COR-L47 (cell line): ENCODE measurements around the gene SPCS1.
A peak's percentile ranks its signal among the peaks of the same experiment; 100 is the strongest.
"Not testable (repeated sequence)": the region's sequence is repeated elsewhere in the genome, so short reads cannot be mapped to it uniquely, and the experiment has no call there.

Experiments
- DNase-seq: peaks from one replicate; lab custom pipeline; 2025; lab: John Stamatoyannopoulos, UW

Gene SPCS1

DNA sequence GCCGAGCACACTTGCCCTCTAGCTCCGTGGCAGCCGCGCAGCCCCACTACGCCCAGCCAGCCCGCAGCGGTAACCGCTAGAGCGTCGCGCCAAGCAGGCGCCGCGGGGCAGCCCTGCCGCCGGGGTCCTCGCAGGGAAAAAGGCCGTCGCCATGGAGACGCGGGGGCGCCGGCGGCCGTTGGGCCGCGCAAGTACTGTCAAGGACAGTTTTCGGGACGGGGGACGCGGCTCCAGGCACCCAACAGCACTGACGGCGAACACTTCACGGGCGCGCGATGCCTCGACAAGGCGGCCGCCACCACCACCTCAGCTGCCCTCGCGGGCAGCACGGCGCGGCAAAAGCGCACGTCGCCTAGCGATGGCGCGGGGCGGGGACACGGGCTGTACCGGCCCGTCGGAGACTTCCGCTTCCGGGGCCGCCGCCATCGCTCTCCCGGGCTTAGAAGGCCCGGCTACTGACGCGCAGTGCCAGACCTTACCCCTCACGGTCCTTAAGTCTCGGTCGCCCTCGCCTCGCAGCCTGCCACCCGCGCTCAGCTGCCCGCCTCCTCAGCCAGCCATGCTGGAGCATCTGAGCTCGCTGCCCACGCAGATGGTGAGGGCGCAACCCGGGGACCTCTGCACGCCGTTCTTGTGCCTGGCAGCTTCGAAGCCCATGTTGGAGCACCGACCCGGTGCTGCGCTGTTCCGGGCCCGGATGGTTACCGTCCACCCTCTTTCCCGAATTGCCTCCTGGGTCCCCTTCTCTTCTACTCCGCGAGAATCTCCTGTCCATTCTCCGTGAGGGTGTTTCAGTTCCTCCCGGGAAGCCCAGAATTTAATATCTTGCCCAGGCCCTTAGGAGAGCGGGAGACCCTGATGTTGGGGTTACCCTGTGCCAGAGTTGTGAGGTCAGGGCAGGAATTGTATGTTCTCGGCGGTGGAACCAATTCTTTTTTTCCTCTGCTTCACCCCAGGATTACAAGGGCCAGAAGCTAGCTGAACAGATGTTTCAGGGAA is at the start of gene SPCS1, which contains the start of gene GLT8D1:
SPCS1 (plus strand) TSS at position 419 of the 999 bp plus-strand sequence; CDS start at position 560, 141 bp downstream.
GLT8D1 (minus strand) TSS at position 104 of the 999 bp plus-strand sequence. CDS start 5,331 bp downstream, outside the sequence.
- peak; percentile 51 for DNase-seq

DNA sequence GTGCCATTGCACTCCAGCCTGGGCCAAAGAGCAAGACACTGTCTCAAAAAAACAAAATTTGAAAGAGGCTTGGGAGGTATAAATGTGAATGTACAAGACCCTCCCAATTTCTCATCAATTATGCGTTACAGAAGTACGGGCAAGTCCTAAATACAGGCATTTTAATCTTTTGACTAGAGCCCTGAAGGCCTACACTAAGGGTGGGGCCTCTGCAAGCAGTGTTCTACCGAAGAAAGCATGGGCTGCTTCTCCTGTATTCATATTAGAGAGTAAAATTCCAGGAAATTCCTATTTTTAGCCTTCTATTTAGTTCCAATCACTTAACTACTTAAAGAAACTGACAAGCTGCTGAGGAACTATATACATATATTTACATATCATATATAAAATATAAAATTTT is 45.9 kb upstream of the SPCS1 start:
- no peak for DNase-seq

DNA sequence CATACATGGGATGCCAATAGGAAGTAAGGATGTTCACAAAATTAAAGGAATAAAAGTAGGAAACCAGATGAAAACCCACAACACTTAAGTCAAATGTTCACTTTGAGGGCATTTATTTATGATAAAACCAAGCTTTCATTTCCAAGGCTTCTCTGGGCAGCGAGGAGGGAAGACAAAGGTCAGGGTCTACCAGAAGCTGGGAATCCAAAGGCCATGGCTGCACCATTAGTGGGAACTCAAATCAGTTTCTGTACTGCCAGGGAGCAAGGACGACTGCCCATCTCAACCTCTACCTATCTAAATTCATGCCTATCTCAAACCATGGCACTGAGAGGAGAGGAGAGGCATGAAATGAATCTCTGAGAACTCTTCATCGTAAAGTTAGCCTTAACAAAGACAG is 42.8 kb upstream of the SPCS1 start:
- DNase-seq: no peak

DNA sequence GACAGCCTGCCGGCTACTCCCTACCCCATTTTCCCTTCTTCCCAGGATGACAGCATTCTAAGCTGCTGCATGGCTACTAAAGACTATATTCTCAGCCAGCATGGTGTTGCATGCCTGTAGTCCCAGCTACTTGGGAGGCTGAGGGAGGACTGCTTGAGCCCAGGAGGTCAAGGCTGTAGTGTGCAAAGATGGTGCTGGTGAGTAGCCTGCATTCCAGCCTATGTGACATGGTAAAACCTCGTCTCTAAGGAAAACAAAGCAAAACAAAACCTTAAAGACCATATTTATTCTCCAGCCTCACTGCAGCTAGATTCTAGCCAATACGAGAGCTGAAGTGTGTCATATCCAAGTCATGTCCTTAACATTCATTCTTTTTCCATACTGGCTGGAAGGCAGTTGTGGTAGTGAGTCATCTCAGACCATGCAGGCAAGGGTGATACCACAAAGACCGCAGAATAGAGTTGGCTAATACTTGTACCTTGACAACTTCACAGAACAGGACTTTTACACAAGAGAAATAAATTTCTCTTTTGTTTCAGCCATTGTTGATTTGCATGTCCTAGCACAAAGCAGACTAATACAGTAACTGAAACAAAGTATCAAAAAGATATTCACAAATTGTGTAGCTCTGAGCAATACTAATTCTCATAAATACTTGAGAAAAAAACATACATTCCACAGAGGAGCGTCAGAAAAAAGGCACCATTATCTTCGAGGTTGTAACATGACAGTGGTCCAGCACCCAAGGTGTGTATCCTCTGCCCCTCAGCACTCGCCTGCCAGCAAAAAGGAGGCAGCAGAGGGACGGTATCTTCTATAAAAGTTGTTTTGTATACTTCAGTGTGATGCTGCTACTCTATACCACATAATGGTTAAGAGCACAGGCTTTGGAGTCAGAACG is 35.0 kb upstream of the SPCS1 start:
- no peak for DNase-seq

DNA sequence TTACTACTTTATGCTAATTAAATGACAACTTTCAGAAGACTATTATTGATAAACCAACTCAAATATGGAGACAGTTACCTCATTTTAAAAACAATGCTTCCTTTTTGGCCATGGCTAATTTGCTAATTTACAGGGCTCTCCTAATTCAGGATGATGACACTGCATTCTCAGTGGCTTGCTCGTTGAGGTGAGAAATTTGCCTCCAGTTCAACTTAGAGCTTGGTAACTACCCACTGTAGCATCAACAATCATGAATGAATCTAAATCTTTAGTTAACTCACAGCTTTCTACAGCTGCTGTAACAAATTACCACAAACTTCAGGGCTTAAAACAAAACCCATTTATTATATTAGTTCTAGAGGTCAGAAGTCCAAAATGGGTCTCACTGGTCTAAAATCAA is 34.2 kb upstream of the SPCS1 start:
- no peak for DNase-seq

DNA sequence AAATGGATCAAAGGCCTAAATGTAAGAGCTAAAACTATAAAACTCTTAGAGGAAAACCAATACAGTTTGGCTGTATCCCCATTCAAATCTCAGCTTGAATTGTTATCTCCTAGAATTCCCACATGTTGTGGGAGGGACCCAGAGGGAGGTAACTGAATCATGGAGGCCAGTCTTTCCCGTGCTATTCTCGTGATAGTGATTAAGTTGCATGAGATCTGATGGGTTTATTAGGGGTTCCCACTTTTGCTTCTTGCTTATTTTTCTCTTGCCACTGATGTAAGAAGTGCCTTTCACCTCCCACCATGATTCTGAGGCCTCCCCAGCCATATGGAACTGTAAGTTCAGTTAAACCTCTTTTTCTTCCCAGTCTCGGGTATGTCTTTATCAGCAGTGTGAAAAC is 29.7 kb upstream of the SPCS1 start:
- DNase-seq: not testable (repeated sequence)

DNA sequence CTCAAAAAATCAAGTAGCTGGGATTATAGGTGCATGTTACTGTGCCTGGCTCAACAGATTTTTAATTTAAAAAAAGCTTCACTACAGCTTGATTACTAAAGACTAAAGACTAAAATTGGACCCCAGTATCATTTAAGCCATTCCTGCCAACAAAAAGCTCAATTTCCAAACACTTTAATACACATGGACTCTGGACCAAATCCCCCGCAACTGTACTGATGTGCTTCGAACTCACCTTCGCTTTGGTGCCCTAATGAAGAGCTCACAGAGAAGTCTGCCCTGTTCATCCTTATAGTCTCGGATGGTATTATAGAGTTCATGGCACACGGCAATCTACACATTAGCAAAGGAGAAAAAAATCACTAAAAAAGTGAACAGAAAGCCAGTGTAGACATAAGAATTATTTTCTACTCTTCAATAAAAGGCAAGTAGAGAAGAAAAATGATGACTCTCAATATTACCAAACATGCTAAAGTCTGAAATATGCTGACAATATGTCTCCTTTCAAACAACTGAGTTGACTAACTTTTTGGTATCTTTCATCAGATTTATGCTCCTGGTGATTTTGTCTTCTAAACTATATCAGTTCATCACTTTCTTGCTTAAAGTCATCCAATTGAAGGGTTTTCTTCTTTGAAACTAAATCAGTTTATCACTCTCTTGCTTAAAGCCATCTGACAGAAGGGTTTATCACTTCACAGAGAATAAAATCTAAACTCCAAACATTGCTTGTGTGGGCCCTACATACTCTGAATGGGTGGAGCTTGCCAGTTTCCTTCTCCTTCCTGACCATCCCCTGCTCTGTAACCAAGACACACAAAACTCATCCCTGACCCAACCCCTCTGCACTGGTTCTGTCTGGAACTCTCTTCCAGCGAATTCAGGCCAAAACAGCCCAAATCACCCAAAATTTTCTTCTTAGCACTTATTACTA is 27.4 kb upstream of the SPCS1 start:
- DNase-seq: no peak

DNA sequence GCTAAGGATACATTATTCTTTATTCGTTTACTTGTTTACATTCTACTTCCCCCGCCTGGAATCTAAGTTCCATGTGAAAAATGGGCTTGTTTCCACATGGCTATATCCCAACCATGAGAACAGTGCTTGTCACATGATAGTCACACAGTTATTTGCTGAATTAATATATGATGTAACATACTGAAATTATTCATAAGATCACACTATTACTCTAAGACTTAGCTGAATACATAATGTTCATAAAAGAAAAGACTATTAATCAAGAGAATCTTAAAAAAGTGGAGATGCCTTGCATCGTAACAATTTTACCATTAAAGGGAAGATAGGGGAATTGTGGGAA is 26.7 kb upstream of the SPCS1 start:
- no peak for DNase-seq

DNA sequence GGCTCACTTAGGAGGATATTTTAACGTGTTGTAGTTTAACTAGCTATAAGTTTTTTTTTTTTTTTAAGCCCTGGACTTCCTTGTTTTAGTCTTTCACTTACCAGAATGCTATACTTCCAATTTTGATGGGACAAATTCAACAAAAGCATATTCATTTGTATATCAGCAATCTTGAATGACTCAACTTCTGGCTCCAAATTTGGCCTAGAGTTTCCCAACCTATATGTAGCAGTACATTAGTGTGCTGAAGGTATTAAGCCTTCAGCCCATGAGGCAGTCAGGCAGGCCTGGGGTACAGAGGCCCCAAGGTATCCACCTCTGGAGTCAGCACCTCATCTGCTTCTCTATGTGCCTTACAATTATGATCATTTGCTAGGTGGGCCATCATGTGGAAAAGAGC is 26.1 kb upstream of the SPCS1 start:
- no peak for DNase-seq

DNA sequence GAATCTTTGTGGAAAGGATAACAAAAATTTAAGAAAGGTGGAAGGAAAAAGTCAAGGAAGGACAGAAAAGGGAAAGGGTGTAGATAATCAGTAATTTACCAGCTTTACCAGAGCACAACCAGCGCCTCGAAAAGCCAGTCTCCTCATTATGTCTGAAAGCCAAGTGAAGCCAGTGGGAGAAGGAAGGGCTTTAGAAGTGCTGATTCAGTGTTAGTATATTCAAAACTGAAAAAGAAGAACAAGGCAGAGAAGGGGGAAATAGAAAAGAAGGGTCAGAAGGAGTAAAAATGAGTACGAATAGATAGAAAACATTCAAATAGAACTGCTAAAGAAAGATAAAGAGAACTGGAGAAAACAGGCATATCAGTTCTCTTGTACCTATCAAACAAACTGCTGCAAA is 24.3 kb upstream of the SPCS1 start:
- no peak for DNase-seq

DNA sequence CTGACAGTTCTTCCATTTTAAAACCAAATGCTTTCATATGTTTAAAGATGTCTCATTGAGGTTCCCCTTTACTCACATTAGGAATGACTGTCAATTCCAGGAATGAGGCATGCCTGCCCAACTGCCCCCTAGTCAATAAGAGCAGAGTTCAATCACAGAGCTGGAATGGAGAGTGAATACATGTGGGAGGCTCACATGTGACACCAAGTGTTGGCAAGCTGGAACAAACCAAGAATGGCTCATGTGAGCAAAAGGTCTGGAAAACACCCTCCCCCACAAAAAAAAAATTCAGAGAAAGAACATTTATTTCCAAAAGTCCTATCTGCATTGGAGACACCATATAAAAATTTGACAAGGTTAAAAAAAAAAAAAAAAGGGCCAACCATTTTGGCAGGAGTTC is 23.9 kb upstream of the SPCS1 start:
- DNase-seq: no peak

DNA sequence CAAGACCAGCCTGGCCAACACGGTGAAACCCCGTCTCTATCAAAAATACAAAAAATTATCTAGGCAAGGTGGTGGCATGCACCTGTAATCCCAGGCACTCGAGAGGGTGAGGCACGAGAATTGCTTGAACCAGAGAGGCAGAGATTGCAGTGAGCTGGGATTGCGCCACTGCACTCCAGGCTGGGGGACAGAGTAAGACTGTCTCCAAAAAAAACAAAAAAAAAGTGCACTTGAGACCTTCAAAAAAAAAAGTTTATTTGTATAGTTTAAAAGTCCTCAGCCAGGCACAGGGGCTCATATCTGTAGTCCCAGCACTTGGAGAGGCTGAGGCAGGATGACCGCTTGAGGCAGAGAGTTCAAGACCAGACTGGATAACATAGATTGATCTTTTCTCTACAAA is 22.3 kb upstream of the SPCS1 start:
- no peak for DNase-seq

DNA sequence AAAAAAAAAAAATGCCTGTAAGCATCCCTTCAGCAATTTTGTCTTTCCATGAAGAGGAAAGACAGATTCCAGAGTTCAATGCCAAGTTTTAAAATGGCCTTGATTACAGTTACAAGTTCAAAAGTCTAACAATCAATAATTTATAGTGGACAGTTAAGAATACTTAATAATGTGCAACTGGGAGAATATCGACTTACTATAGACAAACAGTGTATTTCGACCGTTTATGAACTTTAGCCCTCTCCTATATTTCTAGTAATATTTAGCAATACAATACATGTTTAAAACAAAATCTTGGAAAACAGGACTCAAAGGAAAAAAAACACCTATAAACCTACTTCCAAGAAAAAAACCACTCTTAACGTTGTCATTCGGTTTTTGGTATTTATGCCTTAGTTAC is 21.7 kb upstream of the SPCS1 start:
- no peak for DNase-seq

DNA sequence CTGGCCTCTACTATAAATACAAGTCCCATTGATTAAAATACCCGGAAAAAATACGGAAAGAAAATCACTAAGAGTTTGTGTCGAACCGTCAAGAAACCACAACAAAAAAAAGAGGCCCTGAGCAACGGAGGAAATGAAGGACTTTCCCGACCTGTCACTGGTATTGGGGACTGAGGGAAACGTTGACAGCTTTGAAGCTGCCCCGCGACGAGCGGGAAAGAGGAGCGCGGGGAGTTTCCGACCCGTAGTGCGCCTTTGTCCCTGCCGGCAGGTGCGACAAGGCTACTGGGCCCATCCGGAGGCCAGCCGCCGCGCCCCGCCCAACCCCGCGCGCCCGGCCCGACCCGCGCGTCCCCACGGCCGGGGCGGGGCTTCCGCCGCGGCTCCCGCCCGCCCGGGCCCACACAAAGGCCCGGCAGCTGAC is 20.6 kb upstream of the SPCS1 start:
- peak; percentile 61 for DNase-seq

DNA sequence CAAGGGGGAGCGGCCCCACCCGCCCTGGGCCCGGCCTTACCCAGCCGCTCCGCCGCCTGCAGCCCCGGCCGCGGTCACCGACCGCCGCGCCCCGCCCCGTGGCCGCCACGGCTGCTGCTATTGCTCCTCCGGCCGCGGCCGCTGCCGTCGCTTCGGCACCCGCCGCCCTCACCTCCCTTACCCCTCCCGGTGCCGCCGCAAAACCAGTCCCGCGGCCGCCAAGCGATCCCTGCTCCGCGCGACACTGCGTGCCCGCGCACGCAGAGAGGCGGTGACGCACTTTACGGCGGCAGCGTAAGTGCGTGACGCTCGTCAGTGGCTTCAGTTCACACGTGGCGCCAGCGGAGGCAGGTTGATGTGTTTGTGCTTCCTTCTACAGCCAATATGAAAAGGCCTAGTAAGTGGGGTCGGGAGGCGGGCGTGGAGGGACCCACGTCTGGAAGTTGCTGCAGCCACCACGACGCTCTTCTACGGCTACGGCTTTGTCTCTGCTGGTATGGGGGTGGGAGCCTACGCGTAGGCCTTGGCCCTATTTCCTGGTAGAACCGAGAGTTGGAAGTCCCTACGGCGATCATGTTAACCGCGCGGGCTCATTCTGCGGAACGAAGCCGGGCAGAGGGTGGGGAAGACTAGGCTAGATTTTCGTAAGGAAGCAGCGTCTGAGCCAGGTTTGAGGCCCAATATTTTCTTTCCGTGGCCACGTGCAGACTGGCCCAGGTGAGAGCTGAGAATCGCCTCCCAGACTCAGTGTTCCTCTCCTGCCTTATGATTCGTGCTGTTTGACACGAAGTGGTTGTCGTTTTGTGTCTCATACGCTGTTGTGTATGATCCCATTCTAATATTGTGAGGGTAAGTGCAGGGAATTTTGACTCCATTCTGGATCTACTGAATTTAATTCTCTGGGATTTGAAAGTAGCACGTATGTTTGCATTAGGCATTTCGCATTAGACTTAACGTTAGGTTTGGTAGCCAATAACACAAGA is 19.9 kb upstream of the SPCS1 start, which contains the start of the genes GNL3 and PBRM1:
GNL3 (plus strand) TSS at position 324 of the 983 bp plus-strand sequence; CDS start at position 385, 61 bp downstream.
PBRM1 (minus strand) TSS at position 205 of the 983 bp plus-strand sequence.
- peak; percentile 76 for DNase-seq

DNA sequence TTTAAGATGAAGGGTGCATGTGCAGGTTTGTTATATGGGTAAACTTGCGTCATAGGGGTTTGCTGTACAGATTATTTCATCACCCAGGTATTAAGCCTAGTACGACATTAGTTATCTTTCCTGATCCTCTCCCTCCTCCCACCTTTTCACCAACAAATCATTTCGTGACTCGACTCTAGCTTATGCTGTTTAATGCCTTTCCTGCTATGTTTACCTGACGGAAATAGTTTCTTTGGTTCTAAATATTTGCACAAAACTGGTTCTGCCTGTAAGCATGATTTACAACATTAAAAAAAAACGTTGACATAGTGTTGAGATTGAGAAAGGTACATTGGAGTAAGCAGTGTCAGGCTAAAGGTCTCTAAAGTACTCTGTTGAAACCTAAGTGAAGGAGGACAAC is 17.6 kb upstream of the SPCS1 start:
- no peak for DNase-seq

DNA sequence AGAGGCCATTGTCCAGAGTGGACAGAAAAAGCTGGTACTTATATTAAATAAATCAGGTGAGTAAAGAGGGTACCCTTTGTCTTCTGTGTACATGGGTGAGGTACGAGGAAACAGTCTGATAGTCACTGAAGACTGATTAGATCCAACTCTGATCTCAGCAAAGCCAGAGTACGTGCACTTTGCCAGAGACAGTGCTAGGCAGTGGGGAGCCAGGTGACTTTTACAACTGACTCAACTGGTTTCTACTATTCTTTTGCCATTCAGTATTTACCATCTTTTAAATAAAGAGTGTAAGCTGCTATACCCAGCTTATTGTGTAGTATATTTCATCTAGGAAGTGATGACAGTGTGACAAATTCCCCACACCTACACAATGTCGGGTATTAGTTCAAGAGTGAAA is 16.8 kb upstream of the SPCS1 start:
- no peak for DNase-seq

DNA sequence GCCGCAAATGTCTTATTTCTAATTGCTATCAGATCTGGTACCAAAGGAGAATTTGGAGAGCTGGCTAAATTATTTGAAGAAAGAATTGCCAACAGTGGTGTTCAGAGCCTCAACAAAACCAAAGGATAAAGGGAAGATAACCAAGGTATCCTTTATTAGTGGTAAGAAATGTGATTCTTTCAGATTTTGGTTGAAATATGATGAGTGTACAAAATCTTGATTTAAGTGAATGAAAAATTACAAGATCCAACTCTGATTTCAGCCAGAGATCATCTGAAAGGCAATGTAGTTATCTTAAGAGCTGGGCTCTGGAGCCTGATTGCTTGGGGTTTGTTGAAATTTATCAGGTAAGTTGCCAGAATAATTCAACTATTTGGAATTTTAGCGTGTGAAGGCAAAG is 15.3 kb upstream of the SPCS1 start:
- no peak for DNase-seq

DNA sequence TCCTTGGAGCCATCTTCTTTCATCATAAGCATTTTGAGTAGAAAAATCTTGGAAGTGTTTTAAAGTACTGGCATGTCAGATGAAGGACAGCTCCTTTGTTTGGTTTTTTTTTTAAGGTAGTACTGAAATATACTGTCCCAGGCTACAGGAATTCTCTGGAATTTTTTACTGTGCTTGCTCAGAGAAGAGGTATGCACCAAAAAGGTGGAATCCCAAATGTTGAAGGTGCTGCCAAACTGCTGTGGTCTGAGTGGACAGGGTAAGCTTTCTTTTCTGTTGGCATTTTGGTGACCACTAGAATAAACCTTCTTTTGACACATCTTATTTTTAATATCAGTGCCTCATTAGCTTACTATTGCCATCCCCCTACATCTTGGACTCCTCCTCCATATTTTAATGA is 12.8 kb upstream of the SPCS1 start:
- no peak for DNase-seq

DNA sequence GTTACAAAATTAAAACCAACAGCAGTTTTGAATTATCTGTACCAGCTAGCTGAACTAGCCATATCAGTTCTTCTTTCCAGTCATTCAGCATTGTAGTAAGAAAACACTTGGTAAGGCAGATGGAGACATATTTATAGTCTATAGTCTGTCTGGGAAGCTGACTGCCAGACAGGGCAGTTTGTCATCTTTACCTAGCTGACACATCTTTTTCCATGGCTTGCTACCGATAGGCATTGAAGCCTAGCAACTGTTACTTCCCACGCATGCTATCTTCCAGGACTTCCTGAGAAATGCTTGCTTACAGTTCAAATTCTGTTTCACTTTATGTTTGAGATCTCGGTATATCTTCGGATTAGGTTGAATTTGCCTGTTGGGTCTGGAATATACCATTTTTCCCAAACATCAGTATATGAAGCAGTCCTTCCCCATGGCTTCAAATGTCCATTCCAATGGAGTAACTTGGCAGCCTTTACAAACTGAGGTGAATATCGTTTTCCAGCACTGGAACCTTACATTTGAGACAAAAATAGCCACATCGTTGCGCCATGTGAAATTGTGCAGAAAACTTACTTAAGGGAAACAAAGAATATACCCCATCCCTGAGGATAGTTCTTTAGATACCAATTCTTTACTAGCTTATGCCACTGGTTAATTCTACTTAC is 11.2 kb upstream of the SPCS1 start:
- no peak for DNase-seq
